ENCODE measurements around the gene TBC1D9. TPM values are rescaled to one million over a fixed set of nuclear protein-coding genes. Genes with fewer than 3 reads are reported as not detected.

TBC1D9 gene
- total RNA-seq, 1 donor from 2014 or later, result 42.6 TPM

DNA sequence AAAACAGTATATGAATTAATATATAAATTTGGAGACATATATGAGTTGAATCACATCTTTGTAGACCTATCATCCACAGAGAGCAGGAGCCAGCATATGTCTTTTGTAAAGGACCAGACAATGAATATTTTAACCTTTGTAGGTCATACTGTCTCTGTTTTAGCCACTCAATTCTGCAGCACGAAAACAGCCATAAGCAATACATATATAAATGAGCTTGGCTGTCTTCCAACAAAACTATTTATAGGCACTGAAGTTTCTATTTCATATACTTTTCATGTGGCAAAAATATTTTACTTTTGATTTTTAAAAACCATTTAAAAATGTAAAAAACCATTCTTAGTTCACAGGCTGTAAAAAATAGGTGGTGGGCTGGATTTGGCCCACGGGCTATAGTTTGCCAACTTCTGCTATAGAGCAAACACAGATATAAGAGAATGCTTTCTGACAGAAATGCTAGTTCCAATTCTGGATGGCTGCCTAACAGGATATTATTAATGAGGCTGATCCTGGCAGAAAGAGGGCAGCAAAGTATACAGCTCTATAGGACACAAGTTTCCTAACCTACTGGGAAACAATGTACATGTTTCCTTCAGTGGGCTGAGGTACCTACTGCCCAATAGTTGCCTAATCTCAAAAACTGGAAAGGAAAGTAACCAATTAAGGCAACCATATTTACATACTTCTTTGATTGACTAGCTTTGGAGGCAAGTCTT, 129.4 kb downstream of the TBC1D9 start:
- DNase-seq, result no peak

DNA sequence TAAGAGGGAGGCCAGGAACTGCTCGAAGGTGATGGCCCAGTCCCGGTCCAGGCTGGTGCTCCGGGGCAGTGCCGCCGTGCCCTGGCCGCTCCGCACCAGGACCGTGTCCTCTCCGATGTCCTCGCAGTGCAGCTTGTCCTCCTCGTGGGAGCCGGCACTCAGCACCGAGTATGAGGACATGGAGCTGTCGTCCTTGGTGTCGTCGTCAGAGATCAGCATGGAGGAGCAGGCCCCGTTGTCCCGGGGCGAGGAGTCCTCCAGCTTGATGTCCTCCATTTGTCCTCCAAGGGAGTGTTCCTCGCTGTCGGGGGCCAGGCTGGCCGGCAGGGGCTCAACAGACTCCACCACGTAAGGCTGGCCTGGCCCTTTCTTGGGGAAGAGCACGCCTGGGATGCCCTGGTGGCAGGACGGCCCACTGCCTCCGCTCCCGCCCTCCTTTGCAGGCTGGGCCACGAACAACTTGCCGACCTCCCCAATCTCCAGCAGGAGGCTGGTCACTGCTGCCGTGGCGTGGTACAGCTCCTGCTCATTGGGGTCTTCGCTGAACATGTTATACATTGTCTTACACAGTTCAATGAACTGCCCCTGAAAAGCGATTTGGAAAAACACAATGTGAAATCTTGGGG, 133.7 kb downstream of the TBC1D9 start:
- peaks cover 67% of the 10 kb centered on the region for H3K36me3 ChIP-seq
- H3K9me3 ChIP-seq, result no peaks in the 10 kb centered on the region
- no peak overlapping the region for H3K4me3 ChIP-seq
- DNase-seq (no peak), ATAC-seq (peak in 1 of 2 donors; percentile 27)
- H3K4me1 ChIP-seq, result no peaks in the 10 kb centered on the region
- no peaks in the 10 kb centered on the region for H3K27me3 ChIP-seq (ENCODE audit: low read depth)
- intact Hi-C loops (cut with DNase I), result no loop called here
- TF ChIP-seq, protein P1, sequence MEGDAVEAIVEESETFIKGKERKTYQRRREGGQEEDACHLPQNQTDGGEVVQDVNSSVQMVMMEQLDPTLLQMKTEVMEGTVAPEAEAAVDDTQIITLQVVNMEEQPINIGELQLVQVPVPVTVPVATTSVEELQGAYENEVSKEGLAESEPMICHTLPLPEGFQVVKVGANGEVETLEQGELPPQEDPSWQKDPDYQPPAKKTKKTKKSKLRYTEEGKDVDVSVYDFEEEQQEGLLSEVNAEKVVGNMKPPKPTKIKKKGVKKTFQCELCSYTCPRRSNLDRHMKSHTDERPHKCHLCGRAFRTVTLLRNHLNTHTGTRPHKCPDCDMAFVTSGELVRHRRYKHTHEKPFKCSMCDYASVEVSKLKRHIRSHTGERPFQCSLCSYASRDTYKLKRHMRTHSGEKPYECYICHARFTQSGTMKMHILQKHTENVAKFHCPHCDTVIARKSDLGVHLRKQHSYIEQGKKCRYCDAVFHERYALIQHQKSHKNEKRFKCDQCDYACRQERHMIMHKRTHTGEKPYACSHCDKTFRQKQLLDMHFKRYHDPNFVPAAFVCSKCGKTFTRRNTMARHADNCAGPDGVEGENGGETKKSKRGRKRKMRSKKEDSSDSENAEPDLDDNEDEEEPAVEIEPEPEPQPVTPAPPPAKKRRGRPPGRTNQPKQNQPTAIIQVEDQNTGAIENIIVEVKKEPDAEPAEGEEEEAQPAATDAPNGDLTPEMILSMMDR (IDR thresholded peaks at IDR 0.05), result no peak
- H3K27ac ChIP-seq, result no peak overlapping the region

More for the DNA sequence above, 129.4 kb downstream of the TBC1D9 start:
- TF ChIP-seq, protein P1 (IDR thresholded peaks at IDR 0.05), result no peak
- H3K9me3 ChIP-seq, result no peaks in the 10 kb centered on the region
- H3K4me3 ChIP-seq, result no peak overlapping the region
- no peak for ATAC-seq
- peaks cover 84% of the 10 kb centered on the region for H3K36me3 ChIP-seq
- H3K4me1 ChIP-seq, result no peaks in the 10 kb centered on the region
- intact Hi-C loops (cut with DNase I), result no loop called here
- no peak overlapping the region for H3K27ac ChIP-seq
- H3K27me3 ChIP-seq (ENCODE audit: low read depth), result no peaks in the 10 kb centered on the region

DNA sequence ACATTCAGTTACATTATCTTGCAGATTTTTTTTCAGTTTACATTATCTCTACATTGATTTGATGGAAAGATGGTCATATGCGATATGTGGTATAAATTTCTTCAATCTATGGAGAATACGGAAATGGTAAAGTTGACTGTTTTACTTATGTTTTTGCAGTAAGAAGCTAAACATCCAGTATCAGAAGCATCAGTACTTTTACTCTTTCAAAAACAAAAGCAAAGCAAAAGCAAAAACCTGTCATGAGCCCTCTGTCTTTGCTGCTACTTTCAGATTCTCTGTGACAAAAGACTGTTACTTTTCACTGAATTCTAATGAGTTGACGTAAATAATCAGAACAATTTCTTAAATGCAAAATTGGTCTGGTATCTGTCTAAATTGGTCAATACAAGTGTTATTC, 135.0 kb downstream of the TBC1D9 start:
- intact Hi-C loops (cut with DNase I), result no loop called here
- Histone ChIP-seq H3K27ac (no peak overlapping the region), H3K36me3 (peaks cover 54% of the 10 kb centered on the region), H3K4me3 (no peak overlapping the region), H3K27me3 (ENCODE audit: low read depth) (no peaks in the 10 kb centered on the region), H3K9me3 (no peaks in the 10 kb centered on the region), H3K4me1 (no peaks in the 10 kb centered on the region)
- TF ChIP-seq, protein P1 (IDR thresholded peaks at IDR 0.05), result no peak
- ATAC-seq (no peak), DNase-seq (no peak)

DNA sequence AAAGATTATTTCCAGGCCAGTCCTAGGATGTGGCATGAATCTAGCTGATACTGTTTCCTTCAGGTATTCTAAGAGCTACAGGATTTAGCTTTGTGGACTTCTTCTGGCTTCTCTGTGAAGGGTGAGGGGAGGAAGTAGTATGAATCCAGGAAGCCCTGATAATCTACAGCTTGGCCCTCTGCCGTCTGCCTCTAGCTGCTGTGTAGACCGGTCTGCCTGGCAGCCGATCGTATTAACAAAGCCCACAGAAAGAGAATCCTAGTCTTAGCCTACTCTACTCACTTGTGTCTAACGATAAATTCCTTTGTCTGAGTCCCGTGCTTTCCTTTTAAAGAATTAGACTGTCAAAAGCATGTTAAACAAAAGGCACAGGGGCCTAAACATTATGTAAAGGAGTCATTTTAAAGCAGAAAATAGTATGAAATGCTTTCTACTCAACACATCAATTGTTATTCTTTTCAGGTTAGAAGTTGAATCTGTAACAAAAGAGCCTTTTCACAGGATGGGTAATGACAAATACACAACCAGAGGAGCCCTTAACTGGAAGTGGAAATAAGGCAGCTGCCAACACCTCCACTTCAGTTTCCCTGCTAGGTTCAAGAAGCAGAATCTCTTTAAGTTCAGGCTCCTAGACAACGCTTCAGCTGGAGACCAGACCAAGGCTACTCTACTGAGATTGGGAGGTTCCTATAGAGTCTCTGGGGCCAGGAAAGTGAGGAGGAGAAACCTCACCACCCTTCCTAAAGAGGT, 138.5 kb downstream of the TBC1D9 start:
- peaks cover 19% of the 10 kb centered on the region for H3K36me3 ChIP-seq
- no peak overlapping the region for H3K4me3 ChIP-seq
- TF ChIP-seq, protein P1 (IDR thresholded peaks at IDR 0.05), result no peak
- DNase-seq (no peak), ATAC-seq (peak in 1 of 2 donors; percentile 23)
- intact Hi-C loops (cut with DNase I), result no loop called here
- H3K27me3 ChIP-seq (ENCODE audit: low read depth), result no peaks in the 10 kb centered on the region
- no peaks in the 10 kb centered on the region for H3K4me1 ChIP-seq
- H3K9me3 ChIP-seq, result no peaks in the 10 kb centered on the region
- no peak overlapping the region for H3K27ac ChIP-seq

DNA sequence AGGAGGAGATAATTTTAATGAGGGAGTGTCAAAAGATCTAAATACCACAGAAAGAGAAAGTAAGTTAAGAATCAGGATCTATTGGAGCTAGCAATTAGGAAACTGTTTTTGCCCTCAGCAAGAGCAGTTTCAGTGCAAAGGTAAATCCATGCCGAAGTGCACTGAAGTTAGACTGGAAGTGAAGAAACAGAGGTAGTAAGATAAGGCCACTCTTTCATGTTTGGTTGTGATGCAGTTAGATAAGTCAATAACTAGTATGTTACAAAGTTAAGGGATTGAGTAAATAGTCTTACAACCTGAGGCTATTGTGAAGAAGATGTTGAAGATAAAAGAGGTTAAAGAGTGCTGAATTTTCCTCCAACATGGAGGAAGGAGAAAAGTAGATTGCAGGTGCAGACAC, 140.7 kb downstream of the TBC1D9 start:
- intact Hi-C loops (cut with DNase I), result no loop called here
- Histone ChIP-seq H3K27ac (no peak overlapping the region), H3K4me1 (no peaks in the 10 kb centered on the region), H3K27me3 (ENCODE audit: low read depth) (no peaks in the 10 kb centered on the region), H3K9me3 (no peaks in the 10 kb centered on the region), H3K36me3 (no peaks in the 10 kb centered on the region), H3K4me3 (no peak overlapping the region)
- DNase-seq (no peak), ATAC-seq (no peak)
- TF ChIP-seq, protein P1 (IDR thresholded peaks at IDR 0.05), result no peak

Measured in lower lobe of right lung (tissue), 2 donors.